Gastroesophageal sphincter (tissue), 4 donors: Measurements from ENCODE around the gene CDKL5. TPM values are rescaled to one million over a fixed set of nuclear protein-coding genes. Genes with fewer than 3 reads are reported as not detected.
"Not testable (repeated sequence)": the region's sequence is repeated elsewhere in the genome, so short reads cannot be mapped to it uniquely, and the experiment has no call there.

Experiments used
- ATAC-seq: fragments of 150-250 bp; one replicate; pipeline ENCODE4 v1.9.1; 2016; ENCODE audit warnings: mild to moderate bottlenecking, moderate library complexity
- H3K27ac ChIP-seq, 4 donors: fragments of 200-600 bp; sonication (generic) in 3 of 4; 1 replicate in 3 of 4; 2 replicates in 1 of 4; pipeline ENCODE4 v1.5.1; 2016 to 2019
- H3K27me3 ChIP-seq: fragments of 200-600 bp; sonication (generic); one replicate; pipeline ENCODE4 v1.5.1; 2019
- H3K36me3 ChIP-seq, 2 donors: fragments of 200-600 bp; sonication (generic); one replicate each; pipeline ENCODE4 v1.5.1; 2019; ENCODE audit warnings: control low read depth in 1 of 2
- H3K4me1 ChIP-seq, 3 donors: fragments of 200-600 bp; sonication (generic); 1 replicate in 2 of 3; 2 replicates in 1 of 3; pipeline ENCODE4 v1.5.1; 2016 to 2019; ENCODE audit warnings: control low read depth in 2 of 3
- H3K4me3 ChIP-seq, 2 donors: fragments of 200-600 bp; sonication (generic); one replicate each; pipeline ENCODE4 v1.5.1; 2019; ENCODE audit warnings: mild to moderate bottlenecking in 1 of 2, moderate library complexity in 1 of 2
- H3K9me3 ChIP-seq, 3 donors: fragments of 200-600 bp; sonication (generic); one replicate each; pipeline ENCODE4 v1.5.1; 2017 to 2019; ENCODE audit warnings: control low read depth in 2 of 3
- CTCF ChIP-seq, 4 experiments: fragments of 200-600 bp in 2 of 4; fragments of 450-650 bp in 2 of 4; sonication (generic) in 1 of 4; IDR thresholded peaks; one replicate each; pipeline ENCODE4 v1.5.1; 2017 to 2019; ENCODE audit warnings: antibody characterized with exemption in 4 of 4, mild to moderate bottlenecking in 2 of 4, moderate library complexity in 2 of 4
- EP300 ChIP-seq: sonication (generic); formaldehyde crosslinking; IDR thresholded peaks from one replicate; pipeline ENCODE4 v1.6.1; 2017; ENCODE audit warnings: antibody characterized with exemption, mild to moderate bottlenecking
- POLR2A ChIP-seq, 2 donors: fragments of 450-650 bp; IDR thresholded peaks; one replicate each; pipeline ENCODE4 v1.6.1; 2017; ENCODE audit warnings: antibody characterized with exemption in 2 of 2, mild to moderate bottlenecking in 2 of 2, moderate library complexity in 1 of 2
- POLR2AphosphoS5 ChIP-seq: sonication (generic); formaldehyde crosslinking; IDR thresholded peaks from one replicate; pipeline ENCODE4 v1.6.1; 2017; ENCODE audit warnings: antibody characterized with exemption
- WGBS, 2 donors: methylation state at CpG; one replicate each; pipeline ENCODE4 v1.1.5; 2018; ENCODE audit warnings: low coverage in 1 of 2; 5-methylcytosine and 5-hydroxymethylcytosine counted together
- total RNA-seq, 4 donors: library from RNA; depleted of rRNA; stranded (reverse); fragments of >200 nt; gene quantifications; one replicate each; pipeline ENCODE4 v1.1.0, GENCODE V29; 2016

The CDKL5 gene
- total RNA-seq, 4 donors from 2014 or later: 5.3 to 9.7 (median 8.6) TPM

GRCh38 chrX:18578546-18578945, 153.1 kb downstream of the CDKL5 start:
- TF ChIP-seq POLR2A (IDR thresholded peaks at IDR 0.05): no peak
- no peak for TF ChIP-seq CTCF (IDR thresholded peaks at IDR 0.05)
- TF ChIP-seq EP300: no peak
- TF ChIP-seq POLR2AphosphoS5: no peak
- Histone ChIP-seq H3K4me3 (no peak overlapping the region), H3K27me3 (no peaks in the 10 kb centered on the region), H3K4me1 (no peaks in the 10 kb centered on the region), H3K36me3 (peaks cover 0 to 4% of the 10 kb centered on the region in 2 donors), H3K9me3 (no peaks in the 10 kb centered on the region), H3K27ac (no peak overlapping the region)
- no peak for ATAC-seq
- 52 to 92% methylated on average over 2 of the region's 2 CpGs for WGBS, 2 donors

- peaks cover 0 to 4% of the 10 kb centered on the region in 2 donors for H3K36me3 ChIP-seq
- H3K4me3 ChIP-seq: no peak overlapping the region
- no peaks in the 10 kb centered on the region for H3K9me3 ChIP-seq
- H3K27ac ChIP-seq: no peak overlapping the region
- WGBS, 2 donors: 74 to 90% methylated on average over 2 of the region's 2 CpGs
- no peaks in the 10 kb centered on the region for H3K4me1 ChIP-seq
- no peak for ATAC-seq
- no peak for TF ChIP-seq POLR2A (IDR thresholded peaks at IDR 0.05)
- TF ChIP-seq EP300: no peak
- TF ChIP-seq POLR2AphosphoS5: no peak
- TF ChIP-seq CTCF (IDR thresholded peaks at IDR 0.05): no peak
- H3K27me3 ChIP-seq: no peaks in the 10 kb centered on the region
These were observed 154.1 kb downstream of the CDKL5 start for GRCh38 chrX:18579495-18579894.

GRCh38 chrX:18582910-18583493, 157.6 kb downstream of the CDKL5 start:
- TF ChIP-seq CTCF (IDR thresholded peaks at IDR 0.05): no peak
- TF ChIP-seq POLR2A (IDR thresholded peaks at IDR 0.05): no peak
- TF ChIP-seq POLR2AphosphoS5: no peak
- TF ChIP-seq EP300: no peak
- Histone ChIP-seq H3K36me3 (peaks cover 0 to 4% of the 10 kb centered on the region in 2 donors), H3K9me3 (no peaks in the 10 kb centered on the region), H3K27me3 (no peaks in the 10 kb centered on the region), H3K4me3 (no peak overlapping the region), H3K27ac (no peak overlapping the region), H3K4me1 (no peaks in the 10 kb centered on the region)
- ATAC-seq: no peak
- whole genome bisulfite sequencing, 2 donors: 63 to 76% methylated on average over 4 to 6 of the region's 6 CpGs

GRCh38 chrX:18589292-18589691, 163.9 kb downstream of the CDKL5 start:
- H3K27ac ChIP-seq, ATAC-seq, H3K36me3 ChIP-seq, H3K4me3 ChIP-seq, H3K9me3 ChIP-seq, H3K4me1 ChIP-seq, H3K27me3 ChIP-seq: not testable (repeated sequence)
- WGBS, 2 donors: 80 to 100% methylated on average over 1 of the region's 1 CpG

- TF ChIP-seq POLR2AphosphoS5 (no peak), EP300 (no peak)
- Histone ChIP-seq H3K27ac (no peak overlapping the region), H3K4me1 (no peaks in the 10 kb centered on the region), H3K9me3 (no peaks in the 10 kb centered on the region), H3K36me3 (peaks cover 0 to 5% of the 10 kb centered on the region in 2 donors), H3K27me3 (no peaks in the 10 kb centered on the region), H3K4me3 (no peak overlapping the region)
- WGBS, 2 donors: 67 to 94% methylated on average over 1 to 2 of the region's 2 CpGs
- no peak for ATAC-seq
These were observed 166.4 kb downstream of the CDKL5 start for GRCh38 chrX:18591834-18592233.

GRCh38 chrX:18594079-18594478, 168.7 kb downstream of the CDKL5 start:
- no peaks in the 10 kb centered on the region for H3K9me3 ChIP-seq
- H3K27ac ChIP-seq: no peak overlapping the region
- no peaks in the 10 kb centered on the region for H3K27me3 ChIP-seq
- WGBS, 2 donors: 56 to 82% methylated on average over 1 of the region's 2 CpGs
- ATAC-seq: no peak
- no peak overlapping the region for H3K4me3 ChIP-seq
- no peaks in the 10 kb centered on the region for H3K36me3 ChIP-seq
- no peak for TF ChIP-seq CTCF (IDR thresholded peaks at IDR 0.05)
- TF ChIP-seq POLR2AphosphoS5: no peak
- TF ChIP-seq POLR2A (IDR thresholded peaks at IDR 0.05): no peak
- no peak for TF ChIP-seq EP300
- no peaks in the 10 kb centered on the region for H3K4me1 ChIP-seq
